GM21825 (cell line): ENCODE measurements around the gene OSBPL9.
"Not testable (repeated sequence)": the region's sequence is repeated elsewhere in the genome, so short reads cannot be mapped to it uniquely, and the experiment has no call there.

Experiments
- ATAC-seq: cut with Tn5 transposase; IDR thresholded peaks from one replicate; pipeline ENCODE4 v1.9.1; 2021; ENCODE audit warnings: mild to moderate bottlenecking, moderate library complexity; ENCODE audit not compliant: unreplicated experiment

OSBPL9 gene

DNA sequence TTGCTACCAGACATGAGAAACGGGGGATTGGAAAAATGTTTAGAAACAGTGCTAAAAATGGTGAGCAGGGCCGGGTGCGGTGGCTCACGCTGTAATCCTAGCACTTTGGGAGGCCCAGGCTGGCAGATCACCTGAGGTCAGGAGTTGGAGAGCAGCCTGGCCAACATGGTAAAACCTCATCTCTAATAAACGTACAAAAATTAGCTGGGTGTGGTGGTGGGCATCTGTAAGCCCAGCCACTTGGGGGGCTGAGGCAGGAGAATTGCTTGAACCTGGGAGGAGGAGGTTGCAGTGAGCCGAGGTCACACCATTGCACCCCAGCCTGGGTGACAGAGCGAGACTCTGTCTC, 116.5 kb downstream of the OSBPL9 start:
- not testable (repeated sequence) for ATAC-seq

DNA sequence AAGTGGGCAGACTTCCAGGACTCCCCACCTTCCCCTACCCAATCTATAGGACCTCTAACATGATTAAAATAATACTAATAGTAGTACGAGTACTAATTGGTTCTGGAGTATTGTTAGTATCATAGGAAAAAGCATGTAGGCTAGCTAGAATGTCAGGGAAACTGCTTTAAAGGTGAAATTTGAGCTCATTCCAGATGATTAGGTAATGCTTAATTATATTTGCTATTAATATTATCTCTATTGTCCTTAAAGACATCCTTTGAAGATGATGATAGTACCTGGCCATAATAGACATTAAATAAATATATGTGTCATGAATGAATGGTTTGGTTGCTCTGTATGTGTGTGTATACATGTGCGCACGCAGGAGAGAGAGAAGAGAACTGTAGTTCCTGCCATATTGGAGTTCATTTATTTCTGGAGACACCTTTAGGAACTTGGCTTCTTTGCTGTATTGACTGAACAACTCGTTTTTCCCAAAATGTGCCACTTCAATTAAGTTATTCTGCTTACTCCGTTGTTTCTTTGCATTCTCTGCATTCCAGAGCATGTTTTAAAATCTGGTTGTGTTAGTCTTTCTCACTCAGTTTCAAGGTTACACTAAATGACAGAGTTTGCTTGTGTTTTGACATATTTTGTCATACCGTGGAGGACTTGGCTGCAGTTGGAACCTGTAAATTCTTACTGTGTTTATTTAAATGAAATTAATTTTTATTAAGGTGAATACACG, 117.1 kb downstream of the OSBPL9 start:
- no peak for ATAC-seq

DNA sequence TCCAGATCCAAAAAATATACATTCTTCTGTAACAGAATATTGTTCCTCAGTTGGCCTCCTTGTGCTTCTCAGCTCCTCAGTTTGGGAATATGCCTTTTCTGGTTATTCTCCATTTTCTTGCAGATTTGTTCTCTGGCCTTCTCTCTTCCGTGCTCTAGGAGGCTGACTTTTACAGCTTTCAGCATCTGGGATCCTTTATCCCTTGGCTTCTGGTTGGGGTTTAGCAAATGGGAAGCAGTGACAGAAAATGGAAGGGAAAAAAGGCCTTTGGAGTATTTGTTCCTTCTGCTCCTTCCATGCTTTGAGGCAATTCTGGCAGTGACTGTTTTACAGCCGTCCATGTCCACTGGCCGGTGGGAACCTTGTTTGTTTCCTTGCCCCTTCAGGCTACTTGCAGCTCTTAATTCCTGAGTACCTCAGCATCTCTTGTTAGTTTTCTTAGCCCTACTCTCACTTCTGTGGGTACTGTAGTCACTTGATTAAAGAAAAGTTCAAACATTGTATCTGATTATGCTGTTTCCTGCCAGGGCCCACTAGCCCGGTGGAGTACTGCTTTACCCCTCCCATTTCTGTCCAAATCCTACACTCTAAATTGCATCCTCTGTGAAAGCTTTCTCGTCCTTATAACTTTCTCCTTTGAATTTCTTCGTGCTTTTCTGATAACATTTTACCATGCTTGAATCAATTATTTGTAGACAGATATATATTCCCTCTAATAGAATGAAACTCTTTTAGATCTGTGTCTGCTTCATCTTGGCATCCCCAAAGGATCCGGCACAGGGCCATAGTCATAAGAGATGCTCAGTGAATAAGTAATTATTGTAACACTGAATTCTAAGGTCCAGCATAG, 118.2 kb downstream of the OSBPL9 start:
- no peak for ATAC-seq

DNA sequence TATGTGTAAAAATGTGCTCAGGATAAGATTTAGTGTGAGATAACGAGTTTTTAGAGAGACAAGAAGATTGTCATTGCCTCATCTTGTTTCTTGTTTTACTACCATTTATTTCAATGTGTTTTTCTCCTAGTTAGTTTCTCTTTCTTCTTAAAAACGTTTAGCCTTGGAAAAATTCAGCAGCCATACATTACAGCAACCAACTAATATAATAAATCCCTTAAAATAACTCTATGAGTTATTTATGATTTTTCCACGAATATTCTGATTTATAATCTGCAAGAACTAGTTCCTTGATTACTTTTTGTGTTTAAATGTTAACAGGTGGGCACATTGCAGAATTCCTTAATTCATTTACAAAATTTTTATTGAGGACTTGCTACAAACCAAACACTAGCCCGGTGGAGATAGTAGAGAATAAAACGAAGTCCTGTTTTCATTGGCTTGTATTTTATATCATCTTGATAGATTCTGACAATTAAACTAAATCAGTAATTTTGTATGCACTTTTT, 118.9 kb downstream of the OSBPL9 start:
- ATAC-seq: no peak

DNA sequence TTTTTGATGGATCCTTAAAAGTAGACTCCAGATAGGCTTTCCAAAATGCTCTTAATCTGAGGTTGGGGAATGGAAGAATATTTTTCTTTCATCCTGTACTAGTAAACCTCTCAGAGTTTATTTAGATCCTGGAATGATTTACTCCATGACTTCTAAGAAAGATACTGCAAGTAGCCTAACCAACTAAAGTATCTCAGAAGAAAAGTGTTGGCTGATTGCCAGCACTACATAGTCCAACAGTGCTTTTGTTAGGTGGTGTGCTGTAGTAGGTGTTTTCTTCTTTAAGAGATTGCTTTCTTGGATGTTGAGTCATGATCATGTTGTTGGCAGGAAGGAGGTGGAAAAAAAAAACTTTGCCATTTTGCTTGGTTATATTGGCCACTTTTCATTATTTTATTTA, 119.8 kb downstream of the OSBPL9 start:
- ATAC-seq: no peak

DNA sequence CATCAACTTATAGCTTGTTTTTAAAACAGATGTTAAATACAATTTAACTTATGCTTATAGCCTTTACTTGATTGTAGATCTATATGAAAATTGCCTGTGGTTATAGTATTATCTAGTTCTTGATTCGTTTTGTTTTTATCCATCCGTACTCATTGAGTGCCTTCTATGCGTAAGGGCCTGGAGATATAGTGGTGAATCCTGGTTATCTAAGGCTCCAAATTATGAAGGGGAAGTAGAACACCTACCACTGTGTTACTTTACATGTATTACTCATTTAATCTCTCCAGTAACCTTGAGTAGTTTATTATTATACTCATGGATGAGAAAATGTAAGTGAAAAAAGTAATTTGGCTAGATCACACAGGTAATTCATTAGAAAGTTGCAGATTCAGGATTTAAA, 121.8 kb downstream of the OSBPL9 start:
- no peak for ATAC-seq

DNA sequence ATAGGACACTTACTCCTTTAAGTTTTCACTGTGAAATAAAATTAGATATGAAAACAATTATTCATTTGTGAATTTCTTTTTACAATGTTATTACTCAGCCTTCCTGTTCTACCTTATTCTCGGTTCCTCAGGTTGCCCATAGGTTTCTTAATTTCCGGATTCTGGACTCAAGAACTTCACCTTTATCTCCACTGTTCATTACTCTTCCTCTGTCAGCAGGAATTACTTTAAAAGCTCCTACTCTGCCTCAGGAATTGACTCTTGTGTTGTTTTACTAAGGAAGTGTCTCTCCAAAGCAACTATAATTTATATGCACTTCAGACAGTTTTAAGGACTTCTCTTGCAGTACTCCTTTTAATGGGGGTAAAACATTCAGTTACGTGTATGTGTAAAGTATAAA, 123.8 kb downstream of the OSBPL9 start:
- ATAC-seq: no peak

DNA sequence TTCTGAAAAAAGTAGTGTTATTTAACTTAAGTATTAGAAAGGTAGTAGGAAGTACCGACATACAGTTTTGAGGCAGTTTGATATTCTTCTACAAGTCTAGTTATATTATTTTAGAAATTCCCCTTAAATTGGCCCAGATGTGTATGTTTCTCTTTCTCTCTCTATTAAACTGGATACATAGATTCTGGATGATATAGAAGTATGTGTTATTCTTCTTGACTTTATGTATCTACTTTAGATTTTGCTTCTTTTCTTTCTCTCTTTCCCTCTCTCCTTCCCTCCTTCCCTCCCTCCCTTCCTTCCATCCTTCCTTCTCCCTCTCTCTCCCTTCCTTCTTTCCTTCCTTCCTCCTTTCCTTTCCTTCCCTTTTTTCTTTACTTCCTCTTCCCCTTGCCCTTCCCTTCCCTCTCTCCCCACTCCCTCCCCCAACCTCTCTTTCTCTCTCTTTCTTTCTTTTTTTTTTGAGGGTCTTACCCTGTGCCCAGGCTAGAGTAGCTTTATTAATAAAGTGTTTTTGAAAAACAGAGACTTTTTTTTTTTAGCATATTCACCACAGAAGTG, 124.3 kb downstream of the OSBPL9 start:
- no peak for ATAC-seq

DNA sequence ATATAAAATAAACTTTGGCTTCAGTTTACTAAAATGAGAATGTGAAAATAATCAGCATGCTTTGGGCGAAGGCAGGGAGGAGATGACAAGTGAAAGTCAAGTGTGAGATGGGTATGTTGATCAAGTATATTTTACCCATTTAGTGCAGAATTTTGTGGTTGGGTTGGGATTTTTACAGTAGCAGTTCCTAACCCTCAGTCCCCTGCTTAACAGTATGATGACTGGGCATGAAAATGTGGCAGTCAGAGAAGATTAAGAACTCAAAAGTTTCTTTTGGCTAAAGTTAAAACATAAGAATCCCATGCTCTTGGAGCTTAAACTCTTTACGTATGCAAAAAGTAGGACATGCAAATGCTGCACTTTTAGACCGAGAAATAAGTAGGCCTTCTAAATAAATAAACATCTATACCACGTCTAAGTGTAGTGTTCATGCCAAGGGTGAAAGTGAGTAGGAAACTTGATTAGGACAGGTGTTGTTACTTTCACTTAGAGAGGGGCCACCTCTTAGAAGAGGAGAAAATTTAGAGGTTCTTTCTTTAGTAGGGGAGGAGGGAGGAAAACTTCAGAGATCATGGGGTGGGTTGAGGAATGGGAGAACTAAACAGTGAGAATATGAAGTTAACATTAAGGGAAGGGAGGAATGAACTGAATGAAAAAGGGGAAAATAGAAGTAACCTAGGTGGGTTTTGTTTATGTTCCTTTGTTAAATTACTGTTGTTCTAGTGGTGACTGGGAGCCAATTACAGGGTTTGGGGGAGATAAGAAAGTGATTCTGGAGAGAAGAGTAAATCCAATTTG, 127.8 kb downstream of the OSBPL9 start:
- no peak for ATAC-seq

DNA sequence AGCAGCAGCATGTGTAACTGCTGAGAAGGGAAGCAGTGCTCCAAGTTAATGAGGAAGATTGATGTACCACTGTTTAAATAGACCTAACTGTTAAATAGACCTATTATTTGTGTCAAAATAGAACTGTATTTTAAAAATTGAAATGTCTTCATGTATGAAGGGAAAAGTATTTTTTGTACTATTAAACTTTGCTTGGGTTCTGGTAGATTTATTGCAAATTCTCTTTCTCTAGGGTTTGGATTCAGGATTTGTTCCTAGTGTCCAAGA, 128.3 kb downstream of the OSBPL9 start:
- ATAC-seq: no peak

DNA sequence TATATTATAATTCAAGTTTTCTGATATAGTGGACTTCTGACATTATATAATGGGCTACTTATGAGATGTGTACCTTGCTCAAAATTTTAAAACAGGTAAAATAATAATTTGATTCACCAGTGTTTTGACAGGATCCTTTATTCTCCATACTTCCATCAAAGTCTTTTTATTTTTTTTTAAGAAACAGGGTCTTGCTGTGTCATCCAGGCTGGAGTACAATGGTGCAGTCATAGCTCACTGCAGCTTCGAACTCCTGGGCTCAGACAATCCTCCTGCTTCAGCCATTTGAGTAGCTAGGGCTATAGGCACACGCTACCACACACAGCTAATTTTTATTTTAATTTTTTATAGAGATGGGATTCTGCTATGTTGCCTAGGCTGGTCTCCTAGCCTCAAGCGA, 132.3 kb downstream of the OSBPL9 start:
- no peak for ATAC-seq

DNA sequence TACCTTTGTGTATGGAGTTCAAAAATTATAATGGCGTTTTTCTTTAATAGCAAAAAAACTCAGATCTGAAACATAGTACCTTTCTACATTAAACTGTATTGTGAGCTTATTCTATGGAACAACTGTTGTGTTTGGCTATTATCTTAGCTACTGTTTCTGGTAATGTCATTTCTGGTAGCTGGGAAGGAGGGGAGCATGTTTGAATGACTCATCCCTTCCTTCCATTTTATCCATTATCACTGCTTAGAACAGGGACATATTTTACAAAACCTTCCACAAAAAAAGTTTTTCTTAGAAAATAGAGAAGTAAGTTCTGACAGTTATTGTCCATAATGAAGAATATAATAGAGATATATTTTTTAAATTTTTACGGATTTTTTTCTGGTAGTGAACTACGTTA, 133.3 kb downstream of the OSBPL9 start:
- no peak for ATAC-seq

DNA sequence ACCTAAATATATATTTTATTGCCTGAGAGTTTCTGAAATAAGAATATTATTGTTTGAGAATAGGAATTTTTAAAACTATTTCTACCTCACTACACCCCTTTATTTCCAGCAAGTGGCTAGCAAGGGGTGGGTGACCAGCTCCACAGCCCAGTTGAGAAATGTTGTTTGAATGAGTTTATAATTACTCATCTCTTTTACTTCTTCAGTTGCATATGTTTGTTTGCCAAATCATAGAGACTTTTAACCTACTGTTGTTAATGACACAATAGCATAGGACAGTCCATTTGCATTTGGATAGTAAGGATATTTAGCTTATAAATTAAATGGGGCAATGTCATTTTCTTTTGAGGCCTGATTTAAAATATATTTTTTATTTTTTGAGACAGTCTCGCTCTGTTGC, 133.8 kb downstream of the OSBPL9 start:
- no peak for ATAC-seq

DNA sequence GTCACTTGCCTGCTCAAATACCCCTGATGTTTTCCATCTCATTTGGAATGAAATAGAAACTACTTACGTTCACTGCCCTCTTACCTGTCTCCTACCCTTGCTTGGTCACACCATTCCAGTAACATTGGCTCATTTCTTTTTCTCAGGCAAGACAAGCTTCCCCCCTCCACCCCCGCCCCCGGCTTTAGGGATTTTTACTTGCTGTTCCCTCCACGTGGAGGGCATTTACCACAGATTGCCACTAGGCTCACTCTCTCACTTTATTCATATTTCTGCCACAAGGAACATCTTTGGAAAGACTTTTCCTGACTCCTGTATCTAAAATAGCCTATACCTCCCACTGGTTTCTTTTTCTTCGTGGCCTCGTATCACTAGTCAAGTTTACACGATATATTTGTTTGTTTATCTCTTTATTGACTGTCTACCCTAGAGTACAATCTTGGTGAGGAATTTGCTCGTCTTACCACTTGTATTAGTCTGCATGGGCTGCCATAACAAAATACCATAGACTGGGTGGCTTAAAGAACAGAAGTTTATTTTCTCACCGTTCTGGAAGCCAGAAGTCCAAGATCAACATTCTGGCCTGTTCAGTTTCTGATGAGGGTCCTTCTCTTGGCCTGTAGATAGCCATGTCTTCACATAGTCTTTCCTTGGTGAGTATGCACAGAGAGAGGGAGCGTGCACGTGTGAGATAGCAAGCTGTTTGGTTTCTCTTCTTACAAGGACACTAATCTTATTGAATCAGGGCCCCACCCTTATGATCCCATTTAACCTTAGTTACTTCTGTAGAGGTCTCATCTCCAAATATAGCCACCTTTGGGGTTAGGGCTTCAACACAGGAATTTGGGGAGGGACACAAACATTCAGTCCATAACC, 135.4 kb downstream of the OSBPL9 start:
- no peak for ATAC-seq

DNA sequence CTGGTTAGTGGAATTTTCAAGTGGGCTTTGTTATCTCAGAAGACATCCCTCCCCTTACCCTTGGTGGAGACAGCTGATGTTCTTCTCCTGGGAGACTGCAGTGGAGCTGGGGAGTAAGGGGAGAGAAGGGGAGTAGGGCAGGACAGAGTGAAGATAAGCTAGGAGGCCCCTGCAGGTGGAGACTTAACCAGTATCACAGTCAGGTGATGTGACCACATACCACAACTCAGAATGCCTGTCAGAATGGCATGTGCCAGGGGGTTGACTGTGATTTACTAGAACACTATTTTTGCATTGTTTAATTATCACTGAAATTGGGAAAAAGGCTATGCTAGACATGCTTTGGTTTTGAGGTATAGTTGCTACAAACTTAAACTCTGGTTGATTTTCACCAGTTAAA, 137.1 kb downstream of the OSBPL9 start:
- ATAC-seq: no peak

DNA sequence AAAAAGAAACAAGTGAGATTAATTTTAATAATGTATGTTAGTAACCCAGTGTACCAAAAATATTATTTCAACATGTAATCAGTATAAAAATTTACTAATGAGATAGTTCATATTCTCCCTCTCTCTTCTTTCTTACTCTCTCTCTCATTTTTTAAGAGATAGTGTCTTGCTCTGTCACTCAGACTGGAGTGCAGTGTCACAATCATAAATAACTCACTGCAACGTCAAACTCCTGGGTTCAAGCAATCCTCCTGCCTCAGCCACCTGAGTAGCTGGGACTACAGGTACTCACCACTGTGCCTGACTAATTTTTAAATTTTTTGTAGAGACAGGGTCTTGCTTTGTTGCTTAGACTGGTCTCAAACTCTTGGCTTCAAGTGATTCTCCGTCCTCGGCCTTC, 137.8 kb downstream of the OSBPL9 start:
- ATAC-seq: no peak

DNA sequence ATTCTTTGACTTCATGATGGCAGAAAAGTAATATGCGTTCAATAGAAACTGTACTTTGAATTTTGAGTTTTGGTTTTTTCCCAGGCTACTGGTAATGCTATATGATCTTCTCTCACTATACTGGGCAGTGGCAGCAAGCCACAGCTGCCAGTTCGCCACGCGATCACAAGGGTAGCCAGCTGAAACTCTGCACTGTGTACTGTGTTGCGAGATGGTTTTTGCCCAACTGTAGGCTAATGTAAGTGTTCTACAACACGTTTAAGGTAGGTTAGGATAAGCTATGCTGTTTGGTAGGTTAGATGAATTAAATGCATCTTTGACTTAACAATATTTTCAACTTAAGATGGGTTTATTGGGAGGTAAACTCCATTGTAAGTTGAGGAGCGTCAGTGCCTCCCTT, 138.5 kb downstream of the OSBPL9 start:
- ATAC-seq: no peak

DNA sequence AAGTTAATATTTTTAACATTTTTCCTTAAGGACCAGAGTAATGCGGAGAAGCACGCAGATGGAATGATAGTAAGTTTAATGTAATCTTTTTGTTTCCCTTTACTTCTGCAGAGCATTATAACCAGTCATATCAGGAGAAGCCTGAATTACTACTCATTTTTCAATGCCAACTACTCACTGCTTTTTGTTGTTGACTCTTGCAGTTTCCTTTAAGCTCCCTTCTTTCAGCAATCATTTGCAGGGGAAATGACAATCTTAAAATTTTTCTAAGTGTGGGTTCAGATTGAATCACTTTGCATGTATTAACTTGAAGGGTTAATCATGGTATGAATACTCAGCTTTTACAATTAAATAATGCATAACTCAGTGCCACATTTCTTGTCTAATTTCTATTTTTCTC, 139.4 kb downstream of the OSBPL9 start:
- ATAC-seq: no peak

DNA sequence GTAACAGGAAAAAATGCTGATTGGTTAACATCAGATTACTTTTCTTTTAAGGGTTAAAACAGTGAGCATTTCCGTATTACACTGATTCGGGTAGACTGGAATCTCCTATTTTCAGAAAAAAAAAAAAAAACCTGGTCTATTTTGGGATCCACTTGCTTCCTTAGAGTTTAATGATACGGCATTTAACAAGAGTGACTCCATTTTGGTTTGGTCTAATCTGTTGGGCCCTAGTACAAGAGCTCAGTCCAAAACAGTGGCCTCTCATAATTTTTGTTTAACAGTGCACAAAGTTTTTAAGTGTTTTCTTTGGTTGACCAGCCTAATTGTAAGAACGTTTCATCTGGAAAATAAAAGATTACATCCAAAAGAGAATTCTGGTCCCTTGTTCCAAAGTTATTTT, 141.4 kb downstream of the OSBPL9 start:
- no peak for ATAC-seq

DNA sequence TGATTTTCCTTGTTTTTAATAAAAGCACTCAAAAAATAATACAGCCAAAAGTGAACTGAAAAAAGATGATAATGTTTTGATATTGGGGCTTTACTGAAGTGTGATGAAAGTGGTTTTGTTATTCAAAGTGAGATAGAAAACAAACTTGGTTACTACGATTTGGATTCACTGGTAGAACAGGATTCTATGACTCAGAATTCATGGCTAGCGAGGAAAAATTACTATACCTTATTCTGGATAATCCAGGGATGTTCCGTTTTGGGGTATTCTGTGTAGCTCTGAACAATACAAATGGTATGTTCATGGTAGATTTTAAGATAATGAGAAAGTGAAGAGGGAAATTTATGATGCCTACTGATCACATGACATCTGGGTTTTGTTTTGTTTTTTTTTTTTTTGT, 144.0 kb downstream of the OSBPL9 start:
- no peak for ATAC-seq

DNA sequence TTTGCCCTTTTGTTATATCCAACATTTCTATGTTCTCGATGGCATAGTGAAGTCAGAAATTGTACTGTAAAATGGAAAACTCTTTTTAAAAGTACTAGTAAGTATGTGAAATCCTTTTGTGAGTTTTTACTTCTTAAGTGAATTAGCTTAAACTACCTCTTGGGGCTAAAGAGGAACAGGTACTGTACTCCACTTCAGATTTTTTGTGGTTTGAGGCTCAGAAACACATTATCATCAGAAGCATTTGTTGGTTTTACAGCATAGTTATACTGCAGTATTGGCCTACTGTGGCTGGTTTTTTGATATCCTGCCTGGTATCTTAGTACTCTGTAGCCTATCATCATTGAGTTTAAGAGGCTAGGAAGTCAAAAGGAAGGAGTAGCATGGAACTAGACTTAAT, 144.5 kb downstream of the OSBPL9 start:
- ATAC-seq: no peak
